ENCODE results near the gene OLFM4. TPM values are rescaled to one million over a fixed set of nuclear protein-coding genes. Genes with fewer than 3 reads are reported as not detected.

OLFM4 gene
- total RNA-seq, result not detected in 2 replicates

GRCh38 chr13:53028637-53029203 is at the start of gene OLFM4:
TSS of gene OLFM4 (plus strand) at chr13:53028813. CDS start at chr13:53028837, 24 bp downstream.

Other genes starting within 250 kb of the OLFM4 start
- not detected in 2 replicates for gene PCDH8, start 180.2 kb upstream of the OLFM4 start, total RNA-seq

Measured in epithelial cell of alveolus of lung (primary cell).